Colon (tissue), 2 donors: Measurements from ENCODE around the gene DIS3L2.
A peak's percentile ranks its signal among the peaks of the same experiment; 100 is the strongest.
"Not testable (repeated sequence)": the region's sequence is repeated elsewhere in the genome, so short reads cannot be mapped to it uniquely, and the experiment has no call there.

Experiments
- FAIRE-seq: peaks from 2 replicates; lab custom pipeline; 2012; peaks lifted over from hg19 to GRCh38; lab: Jason Lieb, UNC
- donor health status: control.
- donor health status: control.

DIS3L2 gene

GRCh38 chr2:232061265-232061664 lies 99.8 kb downstream of the DIS3L2 start:
- FAIRE-seq: no peak

DNA sequence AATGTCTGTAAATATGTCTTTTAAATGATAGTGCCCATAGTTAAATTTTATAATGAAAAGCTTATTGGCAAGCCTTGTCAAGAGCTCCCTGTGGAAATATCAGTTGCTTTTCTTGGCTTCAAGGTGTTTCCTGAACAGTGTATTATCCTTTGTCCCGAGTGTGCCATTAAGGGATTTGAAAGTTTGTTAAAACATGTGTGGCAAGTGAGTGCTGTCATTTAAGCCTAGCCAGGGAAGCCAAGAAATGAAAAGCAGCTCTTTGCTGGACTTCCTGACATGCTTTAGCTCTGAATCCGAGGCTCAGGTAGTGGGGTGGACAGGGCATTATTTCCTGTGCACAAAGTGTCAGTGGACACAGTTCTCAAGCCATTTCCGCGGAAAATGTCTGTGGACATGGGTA lies 111.5 kb downstream of the DIS3L2 start:
- no peak for FAIRE-seq

GRCh38 chr2:232073699-232074098 lies 112.2 kb downstream of the DIS3L2 start:
- FAIRE-seq: no peak

DNA sequence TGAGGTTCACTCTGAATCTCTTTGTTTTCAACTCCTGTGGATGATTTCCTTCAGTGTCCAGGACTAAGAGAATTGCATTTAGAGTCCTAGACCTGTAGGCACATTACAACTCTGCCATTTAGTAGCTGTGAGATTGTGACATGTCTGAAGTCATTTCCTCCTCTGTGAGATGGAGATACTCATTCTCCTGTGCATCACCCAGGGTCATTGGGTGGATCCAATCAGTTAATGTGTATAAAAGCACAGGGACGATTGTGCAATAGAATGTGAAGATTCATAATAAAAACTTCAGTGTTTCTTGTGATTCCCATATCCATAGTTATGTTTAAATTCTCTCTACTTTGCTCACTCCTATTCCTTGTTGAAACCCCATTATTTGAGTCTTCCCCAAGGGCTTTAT lies 113.6 kb downstream of the DIS3L2 start:
- FAIRE-seq: no peak

- FAIRE-seq: no peak
These were observed 114.3 kb downstream of the DIS3L2 start for GRCh38 chr2:232075859-232076258.

DNA sequence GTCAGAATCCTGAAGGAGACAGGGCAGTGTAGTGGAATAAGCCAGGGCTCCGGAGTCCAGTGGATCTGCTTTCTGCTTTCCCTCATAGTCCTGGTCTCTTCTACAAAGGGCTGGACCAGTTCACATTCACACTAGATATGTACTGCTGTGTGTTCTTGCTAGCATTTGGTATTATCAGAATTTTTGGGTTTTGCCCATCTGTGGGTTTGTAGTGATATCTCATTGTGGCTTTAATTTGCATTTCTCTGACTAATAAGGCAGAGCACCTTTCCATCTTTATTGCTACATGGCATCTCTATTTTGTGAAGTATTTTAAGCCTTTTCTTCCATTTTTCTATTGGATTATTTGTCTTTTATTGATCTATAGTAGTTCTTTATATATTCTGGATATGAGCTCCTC lies 114.8 kb downstream of the DIS3L2 start:
- no peak for FAIRE-seq

DNA sequence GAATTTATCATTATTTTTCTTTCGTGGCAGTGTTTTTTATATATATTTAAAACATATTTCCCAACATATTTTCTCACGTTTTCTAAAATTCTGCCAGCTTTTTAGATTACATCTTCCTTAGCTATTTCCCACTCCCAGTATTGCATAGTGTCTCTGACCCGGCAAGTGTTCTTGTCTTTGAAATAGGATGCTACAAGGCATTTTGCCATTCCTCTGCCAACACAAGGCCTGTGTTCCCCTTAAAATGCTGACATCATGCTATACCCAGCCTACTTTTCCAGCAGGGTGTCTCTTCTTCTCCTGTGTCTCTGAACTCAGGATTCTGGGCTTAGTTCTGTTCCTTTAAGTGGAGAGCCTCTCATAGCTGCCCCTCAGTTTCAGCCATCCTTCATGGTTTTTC lies 115.2 kb downstream of the DIS3L2 start:
- FAIRE-seq: no peak

GRCh38 chr2:232085164-232085563 lies 123.7 kb downstream of the DIS3L2 start:
- no peak for FAIRE-seq

DNA sequence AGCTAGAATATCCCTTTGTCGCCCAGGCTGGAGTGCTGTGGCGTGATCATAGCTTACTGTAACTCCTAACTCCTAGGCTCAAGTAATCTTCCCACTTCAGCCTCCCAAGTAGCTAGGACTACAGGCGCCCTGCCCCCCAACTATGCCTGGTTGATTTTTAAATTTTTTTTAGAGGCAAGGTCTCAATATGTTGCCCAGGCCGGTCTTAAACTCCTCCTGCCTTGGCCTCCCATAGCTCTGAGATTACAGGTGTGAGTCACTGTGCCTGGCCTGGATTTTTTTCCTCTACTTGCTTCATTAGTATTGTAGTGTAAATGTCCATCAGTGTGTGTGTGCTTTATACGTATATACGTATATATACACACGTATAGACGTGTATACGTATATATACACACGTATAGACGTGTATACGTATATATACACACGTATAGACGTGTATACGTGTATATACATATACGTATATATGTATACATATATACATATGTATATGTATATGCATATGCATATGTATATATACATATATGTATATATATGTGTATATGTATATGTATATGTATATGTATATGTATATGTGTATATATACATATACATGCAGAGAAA lies 124.4 kb downstream of the DIS3L2 start:
- peak; percentile 41 for FAIRE-seq

DNA sequence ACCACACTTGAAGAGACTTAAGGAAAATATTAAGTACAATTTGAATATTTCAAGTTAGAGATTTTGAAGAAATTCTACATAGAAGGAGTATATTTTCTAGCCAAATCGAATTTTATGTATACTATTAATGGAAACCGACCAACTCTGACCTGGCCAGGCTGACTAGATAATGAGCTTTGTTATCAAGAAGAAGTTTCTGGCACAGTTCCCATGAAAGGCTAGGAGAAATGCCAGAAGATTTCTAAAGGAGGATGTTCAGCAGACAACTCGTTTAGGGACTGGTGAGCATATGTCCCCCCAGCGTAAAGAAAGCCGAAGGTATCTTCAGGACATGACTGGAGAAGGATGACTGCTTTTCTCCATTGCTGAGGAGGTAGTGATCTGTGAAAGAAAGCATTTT lies 127.3 kb downstream of the DIS3L2 start:
- FAIRE-seq: no peak

DNA sequence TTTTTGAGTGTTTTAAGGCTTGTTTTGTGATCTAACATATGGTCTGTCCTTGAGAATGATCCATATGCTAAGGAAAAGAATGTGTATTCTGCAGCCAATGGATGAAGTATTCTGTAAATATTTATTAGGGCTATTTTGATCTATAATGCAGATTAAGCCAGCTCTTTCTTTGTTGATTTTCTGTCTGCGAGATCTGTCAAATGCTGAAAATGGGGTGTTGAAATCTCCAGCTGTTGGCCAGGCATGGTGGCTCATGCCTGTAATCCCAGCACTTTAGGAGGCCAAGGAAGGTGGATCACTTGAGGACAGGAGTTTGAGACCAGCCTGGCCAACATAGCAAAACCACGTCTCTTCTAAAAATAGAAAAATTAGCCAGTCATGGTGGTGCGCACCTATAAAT lies 132.7 kb downstream of the DIS3L2 start:
- FAIRE-seq: no peak

GRCh38 chr2:232094883-232095282 lies 133.4 kb downstream of the DIS3L2 start:
- no peak for FAIRE-seq

DNA sequence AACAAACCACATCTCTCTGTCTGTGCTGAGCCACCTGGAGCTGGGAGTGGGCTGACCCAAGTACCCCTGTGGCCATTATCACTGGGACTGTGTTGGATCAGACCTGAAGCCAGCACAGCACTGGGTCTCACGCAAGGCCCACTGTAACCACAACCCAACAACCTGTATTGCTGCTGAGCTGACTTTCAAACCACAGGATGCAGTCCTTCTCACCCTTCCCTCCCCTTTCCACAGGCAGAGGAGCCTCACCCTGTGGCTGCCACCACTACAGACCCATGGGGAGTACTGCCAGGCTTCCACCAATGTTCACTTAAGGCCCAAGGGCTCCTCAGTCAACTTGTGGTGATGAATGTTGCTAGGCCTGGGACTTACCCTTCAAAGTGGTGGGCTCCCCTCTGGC lies 135.7 kb downstream of the DIS3L2 start:
- FAIRE-seq: no peak

- no peak for FAIRE-seq
These were observed 136.2 kb downstream of the DIS3L2 start for GRCh38 chr2:232097758-232098157.

DNA sequence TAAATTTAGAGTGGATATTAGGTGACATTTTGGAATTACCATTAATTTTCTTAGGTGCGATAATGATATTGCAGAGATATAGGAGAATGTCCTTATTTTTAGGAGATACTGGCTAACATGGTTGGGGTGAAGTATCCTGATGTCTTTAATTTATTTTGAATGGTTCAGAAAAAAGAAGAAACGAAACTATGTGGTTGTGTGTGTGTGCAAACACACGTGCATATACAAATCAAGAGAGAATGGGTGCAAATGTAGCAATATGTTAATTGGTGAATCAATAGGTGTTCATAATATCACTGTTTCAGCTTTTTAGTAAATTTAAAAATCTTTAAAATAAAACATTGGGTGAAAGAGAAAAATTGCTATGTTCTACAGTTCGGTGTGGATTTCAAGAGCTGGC lies 140.9 kb downstream of the DIS3L2 start:
- FAIRE-seq: no peak

GRCh38 chr2:232103140-232103737 lies 141.7 kb downstream of the DIS3L2 start:
- FAIRE-seq: no peak

DNA sequence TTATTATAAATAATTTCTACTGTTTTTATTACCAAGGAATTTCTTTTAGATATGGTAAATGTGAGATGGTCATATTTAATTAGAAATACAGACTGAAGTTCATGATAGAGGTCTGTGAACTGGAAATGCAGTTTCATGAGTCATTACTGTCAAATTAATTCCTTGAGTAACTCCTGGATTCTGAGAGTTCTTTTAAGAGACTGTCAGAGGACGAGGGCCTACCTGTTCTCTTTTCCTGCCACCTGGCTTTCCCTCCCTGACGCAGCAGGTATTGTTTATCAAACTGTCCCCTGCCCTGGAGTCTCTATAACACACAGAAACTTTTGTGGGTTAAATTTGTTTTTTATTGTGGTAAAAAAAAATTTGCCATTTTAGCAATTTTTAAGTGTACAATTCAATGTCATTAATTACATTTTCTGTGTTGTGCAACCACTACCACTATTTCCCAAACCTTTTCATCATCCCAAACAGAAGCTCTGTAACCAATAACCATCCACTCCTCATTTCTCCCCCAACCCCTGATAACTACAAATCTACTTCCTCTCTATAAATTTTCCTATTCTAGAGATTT lies 142.6 kb downstream of the DIS3L2 start:
- no peak for FAIRE-seq

DNA sequence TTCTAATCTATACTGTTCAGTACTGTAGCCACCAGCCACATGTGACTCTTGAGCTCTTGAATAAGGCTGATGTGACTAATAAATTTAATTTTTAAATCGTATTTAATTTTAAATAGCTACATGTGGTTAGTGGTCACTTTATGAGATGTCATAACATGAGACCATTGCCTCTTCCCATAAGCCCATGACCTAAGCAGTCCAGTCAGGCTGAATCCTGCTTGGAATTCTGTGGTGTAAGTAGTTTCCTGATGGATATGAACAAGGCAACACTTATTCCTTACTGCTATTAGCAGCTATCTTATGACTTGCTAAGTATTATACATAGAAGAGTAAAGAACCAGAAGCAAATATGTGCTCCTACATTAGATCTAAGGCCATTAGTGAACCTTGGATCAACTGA lies 150.0 kb downstream of the DIS3L2 start:
- no peak for FAIRE-seq

- no peak for FAIRE-seq
These were observed 152.3 kb downstream of the DIS3L2 start for GRCh38 chr2:232113821-232114220.

- FAIRE-seq: not testable (repeated sequence)
These were observed 154.3 kb downstream of the DIS3L2 start for GRCh38 chr2:232115728-232116361.

GRCh38 chr2:232116852-232117251 lies 155.3 kb downstream of the DIS3L2 start:
- no peak for FAIRE-seq

DNA sequence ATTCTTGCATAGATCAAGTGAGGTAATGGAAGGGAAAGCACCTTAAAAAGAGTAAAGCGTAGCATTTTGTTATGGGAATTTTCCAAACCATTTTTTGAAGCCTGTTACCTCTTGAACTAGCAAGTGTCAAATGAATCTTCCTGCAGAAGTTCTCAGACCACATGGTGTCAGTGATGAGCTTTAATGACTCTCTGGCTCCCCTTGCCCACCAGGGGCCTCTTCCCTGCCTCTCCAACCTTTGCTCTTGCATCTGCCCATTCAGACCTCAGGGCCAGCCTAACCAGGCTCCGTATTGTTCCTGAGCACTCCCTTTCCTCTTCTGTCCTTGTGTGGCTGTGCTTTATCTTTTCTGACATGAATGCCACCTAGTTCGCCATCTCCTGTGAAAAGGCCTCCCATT lies 155.9 kb downstream of the DIS3L2 start:
- no peak for FAIRE-seq

DNA sequence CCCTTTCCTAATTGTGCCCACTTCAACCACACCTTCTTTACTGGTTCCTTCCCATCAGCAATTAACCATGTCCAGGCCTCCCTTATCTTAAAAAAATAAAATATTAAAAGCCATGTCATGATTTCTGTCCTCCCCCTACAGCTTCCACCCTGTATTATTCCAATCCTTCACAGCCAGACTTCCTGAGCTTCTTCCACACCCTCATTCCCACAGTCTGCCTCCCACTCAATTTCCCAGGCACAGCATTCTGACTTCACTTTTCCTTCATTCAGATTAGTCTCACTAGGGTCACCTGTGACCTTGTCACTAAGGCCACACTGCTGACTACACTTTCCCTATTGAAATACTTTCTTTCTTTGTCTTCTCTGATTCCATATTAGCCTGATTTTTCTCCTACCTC lies 159.4 kb downstream of the DIS3L2 start:
- FAIRE-seq: no peak

DNA sequence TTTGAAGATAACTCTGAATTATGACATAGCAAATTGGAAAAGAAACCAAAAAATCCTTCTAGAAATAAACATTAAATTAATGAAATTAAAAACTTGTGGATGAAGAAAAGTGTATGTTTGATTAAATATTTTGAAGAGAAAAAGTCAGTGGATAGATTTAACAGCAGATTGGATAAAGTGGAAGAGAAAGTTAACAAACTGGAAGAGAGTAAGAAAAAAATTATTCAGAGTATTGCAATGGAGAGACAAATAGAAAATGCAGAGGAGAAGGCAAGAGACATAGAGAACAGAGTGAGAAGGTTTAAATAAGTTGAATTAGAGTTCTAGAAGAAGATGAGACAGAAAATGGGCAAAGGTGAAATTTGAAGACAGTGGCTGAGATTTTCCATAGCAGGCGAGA lies 162.8 kb downstream of the DIS3L2 start:
- no peak for FAIRE-seq
